Measurements from ENCODE around the gene ZNF682.
"Not testable (repeated sequence)": the region's sequence is repeated elsewhere in the genome, so short reads cannot be mapped to it uniquely, and the experiment has no call there.

Gene ZNF682

DNA sequence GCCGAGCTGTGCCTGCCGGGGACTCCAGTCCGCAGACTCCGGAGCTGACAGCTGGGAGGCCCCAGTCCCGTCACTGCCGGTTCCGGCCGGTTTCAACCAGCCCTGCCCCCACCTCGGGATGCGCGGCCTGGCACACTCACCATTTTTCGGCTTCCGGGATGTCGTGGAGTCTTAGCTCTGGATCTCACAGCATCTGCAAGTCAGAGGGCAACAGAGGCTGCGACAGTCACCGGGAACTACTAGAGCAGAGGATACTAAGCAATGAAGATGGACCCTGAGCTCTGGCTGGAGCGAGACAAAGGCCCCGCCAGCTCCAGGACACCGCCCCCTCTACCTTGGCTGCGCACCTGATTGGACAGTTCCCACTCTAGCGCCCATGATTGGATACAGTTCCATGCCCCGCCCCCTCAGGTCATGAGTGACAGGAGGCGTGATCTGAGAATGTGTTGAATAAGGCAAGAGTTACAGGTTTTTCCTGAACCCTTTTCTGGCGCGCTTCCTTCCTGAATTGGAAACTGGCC lies at the start of gene ZNF682:
ZNF682 (minus strand) TSS at position 303 of the 521 bp plus-strand sequence; CDS start at position 143, 160 bp downstream.
- DNase-seq: peak; percentile 53 to 93 (median 90)

GRCh38 chr19:20082876-20083275 lies 43.6 kb upstream of the ZNF682 start:
- DNase-seq: not testable (repeated sequence)

DNA sequence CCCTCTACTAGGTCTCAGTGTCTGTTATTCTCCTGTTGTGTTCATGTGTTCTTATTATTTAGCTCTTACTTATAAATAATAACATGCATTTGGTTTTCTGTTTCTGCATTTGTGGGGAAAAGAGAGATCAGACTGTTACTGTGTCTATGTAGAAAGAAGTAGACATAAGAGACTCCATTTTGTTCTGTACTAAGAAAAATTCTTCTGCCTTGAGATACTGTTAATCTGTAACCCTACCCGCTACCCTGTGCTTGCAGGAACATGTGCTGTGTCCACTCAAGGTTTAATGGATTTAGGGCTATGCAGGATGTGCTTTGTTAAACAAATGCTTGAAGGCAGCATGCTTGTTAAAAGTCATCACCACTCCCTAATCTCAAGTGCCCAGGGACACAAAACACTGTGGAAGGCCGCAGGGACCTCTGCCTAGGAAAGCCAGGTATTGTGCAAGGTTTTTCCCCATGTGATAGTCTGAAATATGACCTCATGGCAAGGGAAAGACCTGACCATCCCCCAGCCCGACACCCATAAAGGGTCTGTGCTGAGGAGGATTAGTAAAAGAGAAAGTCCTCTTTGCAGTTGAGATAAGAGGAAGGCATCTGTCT lies 43.0 kb upstream of the ZNF682 start:
- not testable (repeated sequence) for DNase-seq

- DNase-seq: no peak
Observed at GRCh38 chr19:20080656-20081055, 41.4 kb upstream of the ZNF682 start.

DNA sequence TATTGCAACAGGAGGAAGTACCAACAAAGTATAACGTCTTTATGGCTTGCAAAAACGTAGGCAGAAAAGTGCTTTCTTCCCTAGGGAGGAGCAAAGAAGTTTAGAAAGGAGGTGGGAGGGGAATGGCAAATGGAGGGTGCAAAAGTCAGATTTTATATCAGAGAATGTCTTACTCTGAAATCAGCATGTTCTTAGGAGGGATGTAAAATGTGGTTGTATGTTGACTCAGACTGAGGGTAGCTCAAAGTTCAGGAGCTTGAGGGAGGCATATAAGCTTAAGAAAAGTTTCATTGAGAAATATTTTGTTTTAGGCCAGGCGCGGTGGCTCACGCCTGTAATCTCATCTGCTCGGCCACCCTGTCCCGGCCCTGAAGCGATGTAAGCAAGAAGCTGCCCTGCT lies 40.2 kb upstream of the ZNF682 start:
- no peak for DNase-seq

DNA sequence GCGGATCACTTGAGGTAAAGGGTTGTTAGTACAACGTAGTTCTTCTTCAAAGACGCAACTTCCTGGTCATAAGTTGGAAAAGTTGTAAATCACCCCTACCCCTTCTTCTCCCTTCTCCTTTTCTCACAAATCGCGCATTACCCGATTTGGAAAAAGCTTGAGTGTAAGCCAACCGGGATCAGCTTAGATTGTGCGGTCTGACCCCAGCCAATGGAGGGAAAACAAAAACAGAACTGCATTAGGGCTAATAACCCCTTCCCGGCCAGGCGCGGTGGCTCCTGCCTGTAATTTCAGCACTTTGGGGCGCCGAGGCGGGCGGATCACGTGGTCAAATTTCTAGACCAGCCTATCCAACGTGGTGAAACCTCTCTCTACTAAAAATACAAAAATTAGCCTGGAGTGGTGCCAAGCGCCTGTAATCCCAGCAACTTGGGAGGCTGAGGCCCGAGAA lies 39.3 kb upstream of the ZNF682 start:
- peak in 4 of 14 donors; percentile 0 to 11 (median 8) for DNase-seq

DNA sequence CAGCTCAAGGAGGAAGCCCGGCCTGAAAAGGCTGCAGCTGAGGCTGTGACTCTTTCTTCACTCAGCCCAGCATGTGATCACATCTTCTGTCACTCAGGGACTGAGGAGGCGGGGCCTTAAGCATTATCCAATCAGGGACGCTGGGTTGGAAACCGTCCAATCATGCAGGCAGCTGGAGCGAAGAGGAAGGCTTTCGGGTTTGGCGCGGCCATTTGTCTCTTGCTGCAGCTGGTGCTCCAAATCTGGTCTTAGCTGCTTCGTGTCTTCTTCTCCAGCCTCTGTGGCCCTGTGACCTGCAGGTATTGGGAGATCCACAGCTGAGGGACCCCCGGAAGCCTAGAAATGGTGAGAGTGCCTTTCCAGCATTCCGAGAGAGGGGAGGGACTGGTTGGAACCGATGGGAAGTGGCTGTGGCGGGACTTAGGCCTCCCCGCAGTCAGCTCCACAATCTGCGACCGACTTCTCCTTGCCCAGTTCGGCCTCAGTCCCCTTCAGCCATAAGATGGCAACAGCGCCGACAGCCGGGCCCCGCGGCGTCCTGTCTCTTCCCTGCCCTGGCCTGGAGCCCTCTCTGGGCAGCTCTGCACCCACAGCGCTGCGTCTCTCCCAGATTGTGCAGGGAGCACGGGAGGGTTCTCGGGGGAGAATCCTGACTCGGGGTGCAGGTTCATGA lies 38.6 kb upstream of the ZNF682 start, which contains the start of gene ZNF90:
ZNF90 (plus strand) TSS at position 210 of the 673 bp plus-strand sequence; CDS start at position 343, 133 bp downstream.
- DNase-seq: peak; percentile 45 to 94 (median 84)

DNA sequence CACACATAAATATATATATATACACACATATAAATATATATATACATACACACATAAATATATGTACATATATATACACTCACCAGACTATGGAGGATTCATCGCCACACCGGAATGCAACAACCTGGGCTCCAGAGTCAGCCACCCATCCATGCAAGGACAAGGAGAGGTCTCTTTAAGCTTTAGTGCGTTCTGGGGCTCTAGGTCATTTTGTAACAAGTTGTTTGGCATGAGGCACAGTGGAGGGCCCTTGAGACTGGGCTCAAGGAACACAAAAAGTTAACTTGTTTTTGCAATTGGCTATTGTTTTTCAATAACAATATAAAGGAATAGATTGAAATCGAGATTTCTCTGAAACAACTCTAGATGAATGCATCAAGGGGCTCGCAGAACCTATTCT lies 33.6 kb upstream of the ZNF682 start:
- DNase-seq: no peak

- DNase-seq: no peak
Observed at GRCh38 chr19:20070691-20071090, 31.4 kb upstream of the ZNF682 start.

DNA sequence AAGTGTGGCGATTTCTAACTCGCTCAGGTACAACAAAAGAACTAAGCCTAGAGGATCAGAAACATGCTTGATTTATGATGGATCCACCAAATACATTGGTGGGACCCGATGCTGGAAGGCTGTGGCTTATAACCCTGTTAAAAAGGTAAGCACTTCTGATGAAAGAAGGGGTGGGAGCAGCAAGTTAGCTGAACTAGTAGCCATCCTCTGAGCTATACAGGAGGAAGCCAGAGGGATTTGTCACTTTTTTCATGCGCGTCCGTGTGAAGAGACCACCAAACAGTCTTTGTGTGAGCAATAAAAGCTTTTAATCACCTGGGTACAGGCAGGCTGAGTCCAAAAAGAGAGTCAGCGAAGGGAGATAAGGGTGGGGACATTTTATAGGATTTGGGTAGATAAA lies 29.3 kb upstream of the ZNF682 start:
- not testable (repeated sequence) for DNase-seq

GRCh38 chr19:20067943-20068342 lies 28.6 kb upstream of the ZNF682 start:
- DNase-seq: no peak

DNA sequence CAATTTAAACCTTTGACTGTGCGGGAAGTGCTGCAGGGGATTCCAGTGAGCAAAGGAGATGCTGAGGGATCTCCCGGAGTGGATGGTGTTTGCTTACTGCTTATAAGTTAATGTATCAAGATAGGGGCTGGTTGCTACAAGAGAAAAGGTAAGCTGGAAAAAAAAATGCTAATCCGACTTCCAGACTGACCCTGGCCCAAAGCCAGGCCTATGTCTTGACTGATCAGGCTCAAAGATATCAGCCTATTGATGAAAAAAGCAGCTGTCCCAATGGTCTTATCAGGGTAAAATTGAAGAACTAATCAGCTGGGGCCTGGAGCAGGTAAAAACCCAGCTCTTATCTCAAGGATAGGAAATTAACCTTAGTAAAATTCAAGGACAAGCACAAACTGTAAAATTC lies 27.6 kb upstream of the ZNF682 start:
- DNase-seq: no peak

- DNase-seq: no peak
Observed at GRCh38 chr19:20060282-20060681, 21.0 kb upstream of the ZNF682 start.

- not testable (repeated sequence) for DNase-seq
Observed at GRCh38 chr19:20058738-20059137, 19.4 kb upstream of the ZNF682 start.

- DNase-seq: peak; percentile 64 to 100 (median 91)
Observed at GRCh38 chr19:20051841-20052768, 12.8 kb upstream of the ZNF682 start.

GRCh38 chr19:20045742-20046141 lies 6.4 kb upstream of the ZNF682 start:
- DNase-seq: not testable (repeated sequence)

- DNase-seq: no peak
Observed at GRCh38 chr19:20044663-20045062, 5.4 kb upstream of the ZNF682 start.

- DNase-seq: no peak
Observed at GRCh38 chr19:20038358-20039202, 725 bp downstream of the ZNF682 start.

- no peak for DNase-seq
Observed at GRCh38 chr19:20035935-20036334, 3.4 kb downstream of the ZNF682 start.

GRCh38 chr19:20028611-20029010 lies 10.7 kb downstream of the ZNF682 start:
- DNase-seq: peak in 2 of 14 donors; percentile 3

DNA sequence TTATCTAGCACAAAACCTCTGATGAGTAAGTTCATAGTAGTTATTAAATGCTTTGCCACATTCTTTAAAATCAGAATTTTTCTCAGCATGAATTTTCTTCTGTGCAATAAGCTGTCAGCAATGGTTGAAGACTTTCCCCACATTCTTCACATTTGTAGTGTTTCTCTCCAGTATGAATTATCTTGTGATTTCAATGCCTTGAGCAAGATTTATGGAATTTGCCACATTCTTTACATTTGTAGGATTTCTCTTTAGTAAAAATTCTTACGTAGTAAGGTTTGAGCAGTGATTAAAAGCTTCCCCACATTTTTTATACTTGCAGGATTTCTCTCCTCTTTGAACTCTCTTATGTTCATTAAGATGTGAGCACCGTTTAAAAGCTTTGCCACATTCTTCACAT lies 33.6 kb downstream of the ZNF682 start:
- DNase-seq: no peak

Measured in C1 segment of cervical spinal cord (tissue), 14 donors.